NCI-H1105 (cell line): ENCODE measurements around the gene BTBD10.

Experiments
- DNase-seq: peaks from one replicate; lab custom pipeline; 2025; lab: John Stamatoyannopoulos, UW

Gene BTBD10

DNA sequence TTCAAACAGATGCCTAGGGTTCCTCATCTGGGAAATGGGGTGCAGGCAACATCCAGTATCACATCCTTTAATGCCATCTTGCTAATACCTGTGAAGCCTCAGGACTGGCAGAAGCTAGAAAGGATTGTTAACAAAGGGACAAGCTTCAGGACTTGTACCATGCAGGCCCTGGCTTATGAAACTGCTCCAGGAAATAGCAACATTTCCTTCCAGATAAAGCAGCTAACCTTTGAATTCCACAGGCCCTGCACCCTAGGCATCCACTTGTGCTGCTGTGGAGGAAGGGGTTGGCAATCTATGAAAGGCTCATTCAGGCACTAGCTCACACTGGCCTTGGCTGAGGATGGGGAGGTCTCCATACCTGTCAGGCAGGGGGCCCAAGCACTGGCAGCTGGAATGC lies 87.2 kb downstream of the BTBD10 start:
- no peak for DNase-seq

DNA sequence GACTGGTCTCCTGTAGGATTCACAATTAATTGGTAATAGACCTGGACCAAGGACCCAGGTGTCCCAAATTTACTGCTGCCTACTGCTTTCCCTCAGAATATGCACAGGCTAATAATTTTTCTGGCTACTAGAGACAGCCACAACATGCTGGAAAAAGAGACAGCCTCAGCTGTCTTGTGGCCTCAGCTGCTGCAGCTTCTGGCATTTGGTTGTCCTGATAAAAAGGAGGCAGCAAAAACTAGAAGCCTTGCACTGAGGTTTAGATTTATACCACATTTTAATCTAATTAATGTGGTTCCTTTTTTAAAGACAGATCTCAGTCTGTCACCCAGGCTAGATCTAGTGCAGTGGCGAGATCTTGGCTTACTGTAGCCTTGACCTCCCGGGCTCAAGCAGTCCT lies 89.8 kb downstream of the BTBD10 start:
- DNase-seq: no peak

DNA sequence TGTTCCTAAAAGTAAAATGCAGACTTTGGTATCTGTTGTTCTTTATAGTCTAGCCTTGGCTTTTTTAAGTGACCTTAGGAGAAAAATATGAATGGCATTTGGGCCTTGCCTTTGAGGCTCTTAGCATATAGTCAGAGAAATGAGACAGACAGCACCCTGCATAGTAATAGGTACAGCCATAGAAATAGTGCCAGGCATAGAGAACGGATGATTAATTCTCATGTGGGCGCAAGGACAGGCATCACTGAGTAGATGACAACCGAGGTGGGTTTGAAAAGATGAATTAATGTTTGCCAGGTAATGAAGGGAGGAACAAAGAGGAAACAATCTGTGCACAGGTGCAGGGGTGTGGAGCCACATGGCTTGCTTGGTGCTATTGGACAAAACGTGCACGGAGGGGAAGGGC lies 95.0 kb downstream of the BTBD10 start:
- DNase-seq: no peak

DNA sequence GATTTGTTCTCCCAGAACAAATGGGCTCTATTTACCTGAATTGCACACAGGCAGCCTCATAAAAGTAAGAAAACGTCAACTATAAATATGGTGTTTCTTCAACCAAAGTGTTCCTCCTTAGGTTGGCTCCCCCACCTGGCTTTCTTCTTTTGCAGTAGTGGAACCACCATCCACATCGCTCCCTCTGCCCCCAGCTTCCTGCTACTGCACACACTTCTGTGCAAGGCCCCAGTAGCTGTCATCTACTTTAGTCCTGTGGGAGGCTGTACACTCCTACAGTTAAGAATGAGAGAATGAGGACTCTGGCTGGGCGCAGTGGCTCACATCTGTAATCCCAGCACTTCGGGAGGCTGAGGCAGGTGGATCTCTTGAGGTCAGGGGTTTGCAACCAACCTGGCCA lies 95.9 kb downstream of the BTBD10 start:
- DNase-seq: no peak

DNA sequence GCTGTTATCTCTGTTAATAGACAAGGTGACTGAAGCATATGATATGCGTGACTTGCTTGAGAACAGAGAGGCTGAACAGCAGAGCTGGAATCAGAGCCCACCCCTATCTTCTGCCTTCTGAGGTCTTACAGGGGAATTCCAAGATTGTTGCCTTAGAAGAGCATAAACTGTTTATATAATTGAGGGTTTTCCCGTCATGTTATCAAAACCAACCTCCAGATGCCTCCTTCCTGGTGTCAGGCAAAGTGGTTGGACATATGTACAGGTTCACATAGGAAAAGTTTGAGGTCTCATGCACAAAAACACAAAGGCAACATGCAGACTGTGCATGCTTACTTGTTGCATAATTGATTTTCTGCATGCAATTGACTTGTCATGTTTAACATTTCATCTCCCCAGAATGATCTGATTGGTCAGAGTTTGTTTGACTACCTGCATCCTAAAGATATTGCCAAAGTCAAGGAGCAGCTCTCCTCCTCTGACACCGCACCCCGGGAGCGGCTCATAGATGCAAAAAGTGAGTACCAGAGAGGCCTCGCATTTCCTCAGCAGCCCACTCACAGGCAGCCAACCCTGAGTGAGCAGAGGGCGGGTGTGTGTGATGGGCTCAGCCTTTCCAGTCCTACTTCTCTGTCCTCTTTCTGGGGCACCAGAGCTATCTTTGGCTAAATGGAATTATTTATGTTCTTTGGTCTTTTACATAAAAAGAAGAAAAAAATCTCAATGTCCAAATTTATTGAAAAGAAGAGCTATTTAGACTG lies 96.6 kb downstream of the BTBD10 start:
- no peak for DNase-seq

- no peak for DNase-seq
Measured at GRCh38 chr11:13364388-13364787, 98.6 kb downstream of the BTBD10 start.

DNA sequence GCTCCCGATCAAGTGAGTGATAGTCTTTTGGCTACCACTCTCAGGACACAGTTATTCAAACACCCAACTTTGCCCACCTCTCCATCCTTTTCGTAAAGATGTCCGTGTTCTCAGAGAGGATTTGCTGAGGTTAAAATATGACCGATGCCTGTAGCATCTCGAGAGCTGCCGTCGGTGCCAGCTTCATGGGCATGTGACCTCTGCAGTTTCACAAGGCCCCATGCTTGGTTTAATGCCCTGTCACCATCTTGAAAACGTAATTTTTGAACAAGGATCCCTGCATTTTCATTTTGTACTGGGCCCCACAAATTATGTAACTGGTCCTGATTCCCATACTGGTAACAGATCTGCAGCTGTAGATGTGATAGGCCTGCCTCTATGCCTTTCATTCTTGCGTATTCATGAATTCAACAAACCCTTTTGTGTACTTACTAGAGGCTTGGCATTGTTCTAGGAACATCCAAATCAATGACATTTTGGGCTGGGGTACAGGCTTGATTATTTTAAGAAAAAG lies 100.4 kb downstream of the BTBD10 start:
- no peak for DNase-seq

DNA sequence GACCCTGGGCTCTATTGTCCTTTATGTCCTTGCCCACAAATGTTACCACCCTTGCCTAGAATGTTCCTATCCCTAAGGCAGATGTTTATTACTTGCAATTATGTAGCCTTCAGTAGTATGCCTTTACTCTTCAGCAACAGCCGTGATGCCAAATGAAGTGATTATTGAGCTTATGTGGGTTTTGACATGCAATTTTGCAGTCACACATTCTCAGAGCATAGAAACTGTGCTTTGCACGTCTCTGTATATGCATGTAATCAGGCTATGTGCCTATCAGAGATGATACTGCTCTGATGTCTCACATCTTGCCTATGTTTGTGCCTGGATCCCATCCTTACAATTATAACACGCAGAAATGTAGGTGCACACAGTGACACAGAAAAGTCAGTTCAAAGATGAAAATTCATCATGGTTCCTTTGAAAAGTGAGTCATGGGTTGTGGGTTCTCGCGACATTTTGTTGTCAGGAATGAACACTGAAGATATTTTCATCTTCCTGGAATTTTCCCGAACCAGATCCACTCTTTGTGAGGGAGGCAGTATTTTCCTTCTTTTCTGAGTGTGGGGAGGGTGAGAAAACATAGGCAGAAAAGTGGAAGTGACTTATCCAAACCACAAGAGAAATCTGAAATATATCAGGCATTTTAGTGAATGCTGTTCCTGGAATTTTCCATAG lies 104.3 kb downstream of the BTBD10 start:
- no peak for DNase-seq

GRCh38 chr11:13357232-13357631 lies 105.8 kb downstream of the BTBD10 start:
- no peak for DNase-seq

DNA sequence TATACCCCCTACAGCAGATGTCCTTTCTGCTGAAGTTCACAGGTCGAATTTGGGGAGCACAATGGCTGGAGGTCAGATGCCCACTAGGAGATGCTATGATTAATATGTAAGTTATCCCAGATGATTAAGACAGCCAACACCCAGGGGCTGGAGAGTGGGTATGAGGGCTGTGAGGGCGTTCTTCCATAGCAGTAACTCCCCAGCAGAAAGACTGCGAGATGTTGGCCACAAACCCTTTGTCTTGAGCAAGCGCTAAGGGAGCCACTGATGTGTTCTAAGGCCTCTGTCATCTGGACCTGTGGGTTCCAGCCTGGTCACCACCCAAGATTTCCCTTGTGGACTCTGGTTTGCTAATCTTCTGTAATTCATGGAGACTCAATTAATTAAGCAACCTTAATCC lies 107.8 kb downstream of the BTBD10 start:
- DNase-seq: no peak

- no peak for DNase-seq
Measured at GRCh38 chr11:13354335-13354734, 108.7 kb downstream of the BTBD10 start.

DNA sequence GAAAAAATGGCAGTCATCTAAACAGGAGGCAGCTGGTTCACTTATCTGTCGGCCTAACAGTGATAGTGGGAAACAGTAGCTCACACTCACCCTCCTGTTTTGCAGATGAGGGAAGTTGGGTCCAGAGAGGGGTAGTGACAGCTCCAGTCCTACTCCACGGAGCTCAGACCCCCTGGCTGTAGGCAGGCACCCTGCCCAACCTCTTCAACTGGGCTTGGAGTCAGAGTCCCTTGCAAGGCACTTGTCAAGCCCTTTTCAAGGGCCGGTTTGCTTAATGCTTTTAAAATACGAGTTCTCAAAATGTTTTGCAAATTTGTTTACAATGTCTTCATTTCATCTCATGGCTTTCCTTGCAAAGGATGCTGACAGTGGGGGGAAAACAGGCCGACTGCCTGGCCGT lies 110.3 kb downstream of the BTBD10 start:
- DNase-seq: no peak

- no peak for DNase-seq
Measured at GRCh38 chr11:13349581-13349980, 113.4 kb downstream of the BTBD10 start.

DNA sequence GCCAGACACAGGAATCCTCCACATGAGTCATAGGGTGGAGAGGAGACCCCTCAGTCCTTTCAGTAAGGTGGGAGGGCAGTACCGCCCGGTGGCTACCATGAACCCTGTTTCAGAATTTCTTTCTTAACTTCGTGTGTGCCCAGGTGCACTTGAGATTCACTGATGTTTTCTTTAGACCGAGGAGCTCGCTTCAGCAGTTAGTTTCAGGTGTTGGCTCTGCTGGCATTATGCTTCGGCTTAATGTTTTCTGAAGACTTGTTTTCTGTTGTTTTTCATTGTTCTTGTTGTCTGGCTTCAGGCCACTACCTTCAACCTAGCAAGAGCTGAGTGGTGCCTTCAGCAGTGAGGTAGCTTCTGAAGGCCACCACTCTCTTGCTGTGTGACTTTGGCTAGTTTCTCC lies 114.0 kb downstream of the BTBD10 start:
- DNase-seq: no peak

GRCh38 chr11:13348305-13348704 lies 114.7 kb downstream of the BTBD10 start:
- DNase-seq: no peak

DNA sequence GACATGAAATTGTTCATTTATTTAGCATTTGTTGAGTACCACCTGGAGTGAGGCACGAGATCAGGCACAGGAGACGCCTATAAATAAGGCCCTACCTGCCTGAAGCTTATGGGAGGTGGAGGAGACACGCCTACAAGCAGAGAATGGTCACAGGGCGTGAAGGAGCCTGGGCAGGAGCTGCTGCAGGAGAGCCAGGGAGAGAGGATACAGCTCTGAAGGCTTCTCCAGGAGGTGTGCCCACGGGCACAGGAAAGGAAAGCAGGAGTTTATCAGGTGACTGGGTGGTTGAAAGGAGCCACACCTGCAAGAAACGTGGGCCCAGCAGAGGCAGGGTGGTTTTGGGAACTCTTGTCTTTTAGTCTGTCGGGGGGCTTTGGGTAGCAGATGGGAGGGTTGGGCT lies 115.1 kb downstream of the BTBD10 start:
- DNase-seq: no peak

DNA sequence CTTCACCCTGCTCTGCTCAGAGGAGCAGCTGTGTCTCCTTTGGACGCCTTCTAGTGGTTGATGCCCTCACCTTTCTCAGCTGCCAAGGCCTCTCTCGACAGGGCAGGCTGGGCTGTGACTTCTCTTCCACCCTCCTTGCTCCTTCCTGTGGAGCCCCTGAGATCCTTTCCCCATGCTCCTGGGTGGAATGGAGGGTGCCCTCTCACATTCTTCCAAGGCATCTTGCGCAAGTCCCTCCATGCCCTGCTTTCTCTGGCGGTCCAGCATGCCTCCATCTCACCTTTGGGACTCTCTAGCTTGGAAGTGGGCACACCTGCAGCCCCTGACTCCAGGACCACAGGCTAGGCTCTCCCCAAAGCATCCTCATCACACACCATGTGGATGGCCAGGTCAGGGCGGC lies 116.6 kb downstream of the BTBD10 start:
- no peak for DNase-seq

GRCh38 chr11:13344818-13345217 lies 118.2 kb downstream of the BTBD10 start:
- no peak for DNase-seq

DNA sequence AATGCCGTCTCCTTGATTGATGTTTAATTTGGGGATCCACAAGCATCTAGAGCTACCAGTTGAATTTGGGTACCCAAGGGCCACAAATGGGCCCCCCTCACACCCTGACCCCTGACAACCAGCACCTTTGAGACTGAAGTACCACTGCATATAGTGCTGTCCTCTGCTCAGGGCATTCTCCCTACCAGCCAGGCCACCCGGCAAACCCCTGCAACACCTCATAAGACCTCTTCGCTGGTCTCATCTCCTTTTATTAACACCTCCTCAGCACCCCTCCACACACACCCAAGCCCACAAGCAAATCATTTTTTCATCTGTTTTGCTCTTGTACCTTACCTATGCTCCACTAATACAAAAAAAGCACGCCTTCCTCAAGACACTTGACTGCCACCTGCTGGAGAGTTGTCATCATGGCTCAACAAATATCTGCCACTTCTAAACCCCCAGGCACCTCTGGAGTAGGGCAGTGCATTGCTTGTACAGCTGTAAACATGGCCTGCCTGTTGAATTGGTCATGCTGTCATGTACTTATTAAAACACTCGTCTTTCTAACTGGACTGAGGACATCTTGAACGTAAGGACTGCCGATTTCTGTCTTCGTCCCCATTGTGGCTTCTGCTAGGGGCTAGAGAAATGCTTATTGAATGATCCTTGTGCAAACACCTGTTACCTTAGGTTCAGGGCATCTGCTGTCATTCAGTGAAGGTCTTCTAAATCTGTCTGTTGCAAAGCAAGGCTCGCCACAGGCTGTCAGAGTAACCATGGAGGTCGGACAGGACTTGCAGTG lies 118.9 kb downstream of the BTBD10 start:
- peak; percentile 66 for DNase-seq

- DNase-seq: no peak
Measured at GRCh38 chr11:13343067-13343466, 120.0 kb downstream of the BTBD10 start.

GRCh38 chr11:13341026-13341425 lies 122.0 kb downstream of the BTBD10 start:
- no peak for DNase-seq

DNA sequence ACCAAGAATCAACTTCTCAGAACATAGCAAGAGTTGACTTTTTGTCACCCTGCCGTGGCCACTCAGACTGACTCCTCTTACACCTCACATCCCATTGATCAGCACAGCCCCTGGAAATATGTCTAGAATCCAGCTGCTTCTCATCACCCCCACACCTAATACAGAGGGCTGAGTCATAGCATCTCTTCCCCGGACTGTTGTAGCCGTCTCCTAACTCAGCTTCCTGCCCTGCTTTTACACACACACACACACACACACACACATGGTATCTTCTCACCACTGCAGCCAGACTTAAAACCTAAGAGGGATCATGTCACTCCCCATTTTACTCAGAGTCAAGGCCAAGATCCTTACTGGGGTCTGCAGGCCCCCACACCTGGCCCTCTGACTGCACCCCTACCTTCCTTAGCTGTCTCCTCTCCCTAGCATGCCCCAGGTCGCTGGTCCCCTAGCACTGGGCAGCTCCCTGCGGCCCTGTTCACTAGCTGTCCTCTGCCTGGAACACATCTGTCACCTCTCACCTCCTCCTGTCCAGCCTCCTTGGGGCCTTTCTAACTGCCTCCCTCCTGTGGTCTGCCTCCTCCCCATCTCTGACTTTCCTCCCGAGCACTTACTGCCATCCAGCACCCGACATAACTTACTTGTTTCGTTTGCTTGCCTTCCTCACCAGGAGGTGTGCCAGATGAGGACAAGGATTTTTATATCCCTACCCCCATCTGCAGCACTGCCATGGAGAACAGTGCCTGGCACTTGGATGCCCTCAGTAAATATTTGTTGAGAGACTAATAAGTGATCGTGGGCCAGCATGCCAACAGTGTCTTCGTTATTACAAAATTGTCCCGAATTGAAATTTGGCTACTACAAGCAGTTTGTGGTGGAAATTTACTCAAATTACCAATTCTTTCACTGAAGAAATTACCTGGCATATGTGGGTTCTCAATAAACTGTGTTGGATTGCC lies 123.5 kb downstream of the BTBD10 start:
- DNase-seq: no peak
